Immature natural killer cell (primary cell): ENCODE results near the gene AKR1A1. TPM values are rescaled to one million over a fixed set of nuclear protein-coding genes. Genes with fewer than 3 reads are reported as not detected.
"Not testable (repeated sequence)": the region's sequence is repeated elsewhere in the genome, so short reads cannot be mapped to it uniquely, and the experiment has no call there.

ENCODE experiments used
- DNase-seq, 3 donors: peaks; one replicate each; pipeline ENCODE4 v3.0.0; 2022; ENCODE audit warnings: mixed read lengths in 1 of 3
- H3K27ac Mint-ChIP-seq, 6 donors: one replicate each; pipeline ENCODE4 v1.8.0; 2020; ENCODE audit warnings: mixed read lengths in 6 of 6, mild to moderate bottlenecking in 5 of 6, inconsistent platforms in 4 of 6, moderate library complexity in 3 of 6
- H3K27me3 Mint-ChIP-seq, 3 donors: one replicate each; pipeline ENCODE4 v1.8.0; 2020 to 2021; ENCODE audit warnings: low read depth in 3 of 3, mild to moderate bottlenecking in 3 of 3, mixed read lengths in 3 of 3, moderate library complexity in 3 of 3, inconsistent platforms in 1 of 3
- H3K36me3 Mint-ChIP-seq, 3 donors: one replicate each; pipeline ENCODE4 v1.8.0; 2020; ENCODE audit warnings: mixed read lengths in 3 of 3, inconsistent platforms in 2 of 3, mild to moderate bottlenecking in 2 of 3
- H3K4me1 Mint-ChIP-seq, 2 donors: one replicate each; pipeline ENCODE4 v1.8.0; 2020; ENCODE audit warnings: inconsistent platforms in 2 of 2, mild to moderate bottlenecking in 2 of 2, mixed read lengths in 2 of 2, moderate library complexity in 1 of 2
- H3K4me3 Mint-ChIP-seq, 5 donors: one replicate each; pipeline ENCODE4 v1.8.0; 2020; ENCODE audit warnings: mild to moderate bottlenecking in 5 of 5, mixed read lengths in 5 of 5, inconsistent platforms in 3 of 5, moderate library complexity in 3 of 5
- H3K9me3 Mint-ChIP-seq, 6 donors: one replicate each; pipeline ENCODE4 v1.8.0; 2020; ENCODE audit warnings: mild to moderate bottlenecking in 6 of 6, mixed read lengths in 6 of 6, inconsistent platforms in 4 of 6, moderate library complexity in 3 of 6
- polyA plus RNA-seq, 3 donors: library from polyadenylated mRNA; unstranded; fragments of 300-500 nt; fragmentation: Illumina TruSeq; gene quantifications; one replicate each; pipeline ENCODE4 v1.2.3, GENCODE V29; 2021

AKR1A1 gene
- 100 to 1,000 TPM in 1 of 3 donors, 10 to 100 TPM in 2; 89.1 to 133 (median 94.6) TPM for polyA plus RNA-seq

GRCh38 chr1:45550401-45551351 lies at the start of gene AKR1A1:
AKR1A1 (plus strand) TSS chr1:45550826; CDS start chr1:45561795, 10,969 bp downstream.
- H3K36me3 Mint-ChIP-seq: peaks cover 0 to 4% (median 0%) of the 10 kb centered on the region in 3 donors
- peaks cover 2 to 6% (median 3%) of the 10 kb centered on the region in 3 donors for H3K27me3 Mint-ChIP-seq
- peak within 1 kb of the TSS; percentile 90 to 98 (median 97) for H3K27ac Mint-ChIP-seq
- H3K4me3 Mint-ChIP-seq: peak within 1 kb of the TSS; percentile 97 to 100 (median 98)
- H3K4me1 Mint-ChIP-seq: peaks cover 22 to 26% of the 10 kb centered on the region in 2 donors
- peak; percentile 81 to 83 (median 83) for DNase-seq
- H3K9me3 Mint-ChIP-seq: no peaks in the 10 kb centered on the region

GRCh38 chr1:45501505-45501859 lies 49.1 kb upstream of the AKR1A1 start:
- no peak overlapping the region for H3K27ac Mint-ChIP-seq
- H3K36me3 Mint-ChIP-seq: peaks cover 0 to under 1% (median 0%) of the 10 kb centered on the region in 3 donors
- H3K27me3 Mint-ChIP-seq: peaks cover 0 to 3% (median 2%) of the 10 kb centered on the region in 3 donors
- no peaks in the 10 kb centered on the region for H3K9me3 Mint-ChIP-seq
- H3K4me1 Mint-ChIP-seq: peaks cover 27 to 29% of the 10 kb centered on the region in 2 donors
- DNase-seq: no peak
- H3K4me3 Mint-ChIP-seq: peak overlapping the region in 3 of 5 donors; percentile 12 to 51 (median 14)

GRCh38 chr1:45503462-45504360 lies 46.9 kb upstream of the AKR1A1 start:
- H3K27me3 Mint-ChIP-seq: peaks cover 0 to 3% (median 2%) of the 10 kb centered on the region in 3 donors
- H3K36me3 Mint-ChIP-seq: peaks cover 0 to 3% (median 0%) of the 10 kb centered on the region in 3 donors
- no peak for DNase-seq
- H3K27ac Mint-ChIP-seq: no peak overlapping the region
- H3K4me3 Mint-ChIP-seq: no peak overlapping the region
- H3K4me1 Mint-ChIP-seq: peaks cover 24% of the 10 kb centered on the region in 2 donors
- H3K9me3 Mint-ChIP-seq: no peaks in the 10 kb centered on the region

GRCh38 chr1:45507195-45507594 lies 43.4 kb upstream of the AKR1A1 start:
- peaks cover 0 to 4% (median 0%) of the 10 kb centered on the region in 3 donors for H3K27me3 Mint-ChIP-seq

GRCh38 chr1:45507893-45508292 lies 42.7 kb upstream of the AKR1A1 start:
- Mint-ChIP-seq H3K27ac (peak overlapping the region in 3 of 6 donors; percentile 1 to 67 (median 61)), H3K4me3 (no peak overlapping the region), H3K36me3 (peaks cover 0 to 26% (median 9%) of the 10 kb centered on the region in 3 donors), H3K9me3 (no peaks in the 10 kb centered on the region), H3K4me1 (no peaks in the 10 kb centered on the region), H3K27me3 (peaks cover 0 to 4% (median 0%) of the 10 kb centered on the region in 3 donors)
- no peak for DNase-seq

More at GRCh38 chr1:45507195-45507594, 43.4 kb upstream of the AKR1A1 start:
- peaks cover 0 to 24% (median 9%) of the 10 kb centered on the region in 3 donors for H3K36me3 Mint-ChIP-seq
- no peaks in the 10 kb centered on the region for H3K4me1 Mint-ChIP-seq
- no peaks in the 10 kb centered on the region for H3K9me3 Mint-ChIP-seq
- no peak overlapping the region for H3K4me3 Mint-ChIP-seq
- H3K27ac Mint-ChIP-seq: no peak overlapping the region
- no peak for DNase-seq

GRCh38 chr1:45508295-45509151 lies 42.1 kb upstream of the AKR1A1 start:
- Mint-ChIP-seq H3K4me1 (no peaks in the 10 kb centered on the region), H3K9me3 (no peaks in the 10 kb centered on the region), H3K4me3 (no peak overlapping the region), H3K27ac (peak overlapping the region in 1 of 6 donors; percentile 1), H3K27me3 (peaks cover 0 to 4% (median 0%) of the 10 kb centered on the region in 3 donors), H3K36me3 (peaks cover 0 to 26% (median 9%) of the 10 kb centered on the region in 3 donors)
- DNase-seq: no peak

GRCh38 chr1:45510036-45510971 lies 40.3 kb upstream of the AKR1A1 start:
- H3K36me3 Mint-ChIP-seq: peaks cover 5 to 38% (median 9%) of the 10 kb centered on the region in 3 donors

GRCh38 chr1:45510972-45511527 lies 39.6 kb upstream of the AKR1A1 start:
- no peak overlapping the region for H3K4me3 Mint-ChIP-seq
- no peak for DNase-seq
- H3K4me1 Mint-ChIP-seq: no peaks in the 10 kb centered on the region
- H3K9me3 Mint-ChIP-seq: no peaks in the 10 kb centered on the region
- peak overlapping the region in 1 of 6 donors; percentile 40 for H3K27ac Mint-ChIP-seq
- H3K27me3 Mint-ChIP-seq: peaks cover 0 to 4% (median 0%) of the 10 kb centered on the region in 3 donors
- peaks cover 11 to 45% (median 15%) of the 10 kb centered on the region in 3 donors for H3K36me3 Mint-ChIP-seq

More at GRCh38 chr1:45510036-45510971, 40.3 kb upstream of the AKR1A1 start:
- no peak for DNase-seq
- Mint-ChIP-seq H3K27ac (peak overlapping the region in 2 of 6 donors; percentile 40), H3K4me3 (no peak overlapping the region), H3K9me3 (no peaks in the 10 kb centered on the region), H3K4me1 (no peaks in the 10 kb centered on the region), H3K27me3 (peaks cover 0 to 4% (median 0%) of the 10 kb centered on the region in 3 donors)

- Mint-ChIP-seq H3K27me3 (peaks cover 0 to 4% (median 0%) of the 10 kb centered on the region in 3 donors), H3K4me1 (no peaks in the 10 kb centered on the region), H3K36me3 (peaks cover 15 to 55% (median 20%) of the 10 kb centered on the region in 3 donors), H3K9me3 (no peaks in the 10 kb centered on the region), H3K27ac (peak overlapping the region in 1 of 6 donors; percentile 53), H3K4me3 (no peak overlapping the region)
- peak; percentile 53 to 60 (median 56) for DNase-seq
Measured at GRCh38 chr1:45512641-45513054, 38.0 kb upstream of the AKR1A1 start.

- H3K27ac Mint-ChIP-seq, H3K4me1 Mint-ChIP-seq, H3K9me3 Mint-ChIP-seq, H3K4me3 Mint-ChIP-seq, H3K27me3 Mint-ChIP-seq, DNase-seq: not testable (repeated sequence)
- H3K36me3 Mint-ChIP-seq: peaks cover 15 to 52% (median 20%) of the 10 kb centered on the region in 3 donors
Measured at GRCh38 chr1:45513532-45514260, 36.9 kb upstream of the AKR1A1 start.

- peaks cover 11 to 37% (median 15%) of the 10 kb centered on the region in 3 donors for H3K36me3 Mint-ChIP-seq
- H3K27ac Mint-ChIP-seq: no peak overlapping the region
- no peak for DNase-seq
- no peaks in the 10 kb centered on the region for H3K9me3 Mint-ChIP-seq
- H3K27me3 Mint-ChIP-seq: peaks cover 0 to 4% (median 0%) of the 10 kb centered on the region in 3 donors
- H3K4me1 Mint-ChIP-seq: peaks cover 15 to 16% of the 10 kb centered on the region in 2 donors
- H3K4me3 Mint-ChIP-seq: no peak overlapping the region
Measured at GRCh38 chr1:45516036-45516435, 34.6 kb upstream of the AKR1A1 start.
